ENCODE data around the gene EARS2.
A peak's percentile ranks its signal among the peaks of the same experiment; 100 is the strongest.
"Not testable (repeated sequence)": the region's sequence is repeated elsewhere in the genome, so short reads cannot be mapped to it uniquely, and the experiment has no call there.

The EARS2 gene

GRCh38 chr16:23556881-23557778 lies at the start of gene EARS2, which contains the start of gene UBFD1:
Gene EARS2 (minus strand): TSS chr16:23557350. CDS start chr16:23557343, 7 bp downstream.
Gene UBFD1 (plus strand): TSS chr16:23557727. CDS start chr16:23557743, 16 bp downstream.
- peak; percentile 92 to 98 (median 96) for DNase-seq
- intact Hi-C loops (cut with DNase I), result loop anchor here (5.0 to 10.0 kb wide), 2 partner anchors 52 to 95 kb away; no protein-coding TSS in a partner anchor

- intact Hi-C loops (cut with DNase I), result loop anchor here (10.0 kb wide), 1 partner anchor 48 kb away; the partner anchor contains the start of genes DCTN5 and PALB2
- DNase-seq, result peak in 6 of 42 donors; percentile 8 to 45 (median 14)
These were observed 40.0 kb upstream of the EARS2 start for GRCh38 chr16:23597003-23597756.

DNA sequence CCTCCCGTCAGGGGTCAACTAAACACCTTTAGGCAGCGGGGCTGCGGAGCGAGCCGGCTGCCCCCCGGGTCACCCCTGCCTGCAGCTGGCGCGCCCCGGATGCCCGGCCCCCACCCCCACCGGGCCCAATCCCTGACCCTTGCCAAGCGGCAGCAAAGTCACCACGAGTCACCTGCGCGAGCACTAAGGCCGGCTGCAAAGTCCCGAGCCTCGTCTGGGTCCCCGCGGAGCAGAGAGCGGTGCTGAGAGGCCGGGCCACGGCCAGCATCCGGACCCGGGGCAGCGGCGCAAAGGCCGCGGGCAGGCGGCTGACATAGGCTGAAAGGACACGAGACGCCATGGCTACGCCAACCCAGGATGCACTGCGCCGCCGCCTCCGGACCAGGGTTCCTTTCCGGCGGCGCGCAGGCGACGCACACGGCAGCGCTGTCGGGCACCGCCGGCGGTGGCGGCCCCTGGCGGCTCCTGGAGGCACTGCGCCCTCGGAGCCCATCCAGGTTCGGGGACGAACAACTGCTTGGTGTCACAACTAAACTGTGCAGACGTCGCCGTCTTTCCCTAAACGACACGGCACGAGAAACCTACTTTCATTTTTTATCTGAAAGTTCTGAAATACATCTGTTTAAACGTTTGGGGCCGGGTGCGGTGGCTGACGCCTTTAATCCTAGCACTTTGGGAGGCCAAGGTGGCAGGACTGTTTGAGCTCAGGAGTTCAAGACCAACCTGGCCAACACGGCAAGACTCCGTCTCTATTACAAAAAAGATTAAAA lies 39.0 kb upstream of the EARS2 start, which contains the start of gene NDUFAB1:
Gene NDUFAB1 (minus strand): TSS at position 366 of the 770 bp plus-strand sequence. CDS start 26 bp downstream, at position 340.
- intact Hi-C loops (cut with DNase I), result loop anchor here (2.0 to 10.0 kb wide), 2 partner anchors 37 to 49 kb away; partner anchors contain the start of genes DCTN5 and PALB2

GRCh38 chr16:23595246-23595950 lies 38.2 kb upstream of the EARS2 start:
- intact Hi-C loops (cut with DNase I), result loop anchor here (2.0 to 10.0 kb wide), 2 partner anchors 37 to 49 kb away; partner anchors contain the start of genes DCTN5 and PALB2

More for the DNA sequence above, 39.0 kb upstream of the EARS2 start, which contains the start of gene NDUFAB1:
- DNase-seq, result peak; percentile 80 to 97 (median 94)

DNA sequence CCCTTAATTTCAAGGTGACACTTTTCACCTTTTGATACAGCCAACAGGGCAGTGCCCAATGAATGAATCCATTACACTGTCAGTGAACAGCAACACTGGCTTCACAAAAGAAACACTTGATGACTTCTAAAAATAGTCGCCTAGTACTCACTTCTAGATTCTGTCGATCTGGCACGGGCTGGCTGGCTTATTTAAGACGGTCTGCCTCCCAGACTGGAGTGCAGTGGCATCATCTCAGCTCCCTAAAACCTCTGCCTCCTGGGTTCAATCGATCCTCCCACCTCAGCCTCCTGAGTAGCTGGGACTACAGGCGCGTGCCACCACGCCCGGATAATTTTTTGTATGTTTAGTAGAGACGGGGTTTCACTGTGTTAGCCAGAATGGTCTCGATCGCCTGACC lies 37.0 kb upstream of the EARS2 start:
- intact Hi-C loops (cut with DNase I), result loop anchor here (2.0 to 10.0 kb wide), 2 partner anchors 35 to 51 kb away; partner anchors contain the start of genes DCTN5 and PALB2
- no peak for DNase-seq

More at GRCh38 chr16:23595246-23595950, 38.2 kb upstream of the EARS2 start:
- DNase-seq, result no peak

- intact Hi-C loops (cut with DNase I), result loop anchor here (10.0 kb wide), 1 partner anchor 55 kb away; the partner anchor contains the start of genes DCTN5 and PALB2
- DNase-seq, result no peak
These were observed 33.0 kb upstream of the EARS2 start for GRCh38 chr16:23590181-23590580.

DNA sequence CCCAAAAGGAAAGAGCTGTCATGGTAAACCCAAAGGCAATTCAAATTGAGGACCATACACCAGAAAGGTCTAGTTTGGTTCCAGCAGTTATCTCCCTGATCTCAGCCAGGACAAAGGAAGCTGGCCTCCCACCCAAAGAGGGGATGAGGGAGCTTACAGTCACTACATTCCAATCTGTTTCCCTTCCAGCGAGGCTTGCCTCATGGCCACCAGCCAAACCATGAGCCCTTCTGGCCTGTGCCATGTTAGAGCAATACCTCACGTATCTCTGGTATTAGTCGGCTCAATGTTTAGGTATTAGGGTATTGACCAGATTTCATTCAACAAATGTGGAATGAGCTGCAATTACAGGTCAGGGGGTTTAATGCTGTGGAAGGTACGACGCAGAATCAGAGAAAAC lies 30.6 kb upstream of the EARS2 start:
- DNase-seq, result no peak
- intact Hi-C loops (cut with DNase I), result no loop called here

DNA sequence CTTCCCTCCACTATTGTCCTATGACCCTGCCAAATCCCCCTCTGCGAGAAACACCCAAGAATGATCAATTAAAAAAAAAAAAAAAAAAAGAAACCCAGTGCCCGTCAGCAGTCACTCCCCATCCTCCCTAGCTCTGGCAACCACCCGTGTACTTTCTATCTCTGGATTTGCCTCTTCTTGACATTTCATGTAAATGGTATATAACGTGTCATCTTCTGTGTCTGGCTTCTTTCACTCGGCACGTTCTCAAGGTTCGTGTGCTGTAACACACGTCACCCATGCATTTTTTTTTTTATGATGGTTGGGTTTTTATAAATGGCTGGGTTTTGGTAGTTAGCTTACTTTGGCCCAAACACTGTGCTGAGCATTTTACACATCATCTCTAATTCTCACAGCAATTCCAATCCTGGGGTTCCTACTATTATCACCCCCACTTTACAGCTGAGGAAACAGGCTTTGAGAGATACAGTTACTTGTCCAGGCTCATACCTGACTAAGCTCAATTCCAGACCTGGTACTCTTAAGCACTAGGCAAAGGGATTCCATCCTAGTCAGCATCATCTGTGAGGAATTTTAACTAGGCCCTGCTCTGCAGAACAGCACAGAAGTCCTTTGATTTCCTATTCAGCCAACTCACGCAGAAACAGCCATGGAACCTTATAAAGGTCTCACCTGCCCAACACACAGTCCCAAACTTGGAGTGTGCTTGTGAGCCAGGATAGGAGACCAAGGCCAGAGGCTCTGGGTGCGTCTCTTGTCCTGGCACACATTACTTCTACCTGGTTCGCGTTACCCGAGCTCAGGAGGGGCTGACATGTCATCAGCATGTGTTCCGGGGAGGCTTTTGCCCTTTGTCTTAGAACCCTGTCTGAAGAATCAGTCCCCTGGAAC lies 27.3 kb upstream of the EARS2 start:
- intact Hi-C loops (cut with DNase I), result no loop called here

DNA sequence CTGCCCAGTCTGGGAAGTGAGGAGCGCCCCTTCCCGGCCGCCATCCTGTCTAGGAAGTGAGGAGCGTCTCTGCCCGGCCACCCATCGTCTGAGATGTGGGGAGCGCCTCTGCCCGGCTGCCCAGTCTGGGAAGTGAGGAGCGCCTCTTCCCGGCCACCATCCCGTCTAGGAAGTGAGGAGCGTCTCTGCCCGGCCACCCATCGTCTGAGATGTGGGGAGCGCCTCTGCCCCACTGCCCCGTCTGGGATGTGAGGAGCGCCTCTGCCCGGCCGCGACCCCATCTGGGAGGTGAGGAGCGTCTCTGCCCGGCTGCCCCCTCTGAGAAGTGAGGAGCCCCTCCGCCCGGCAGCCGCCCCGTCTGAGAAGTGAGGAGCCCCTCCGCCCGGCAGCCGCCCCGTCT lies 26.1 kb upstream of the EARS2 start:
- intact Hi-C loops (cut with DNase I); DNase-seq: not testable (repeated sequence)

More for the DNA sequence above, 27.3 kb upstream of the EARS2 start:
- DNase-seq, result no peak

- intact Hi-C loops (cut with DNase I), result no loop called here
These were observed 24.6 kb upstream of the EARS2 start for GRCh38 chr16:23581764-23582163.

DNA sequence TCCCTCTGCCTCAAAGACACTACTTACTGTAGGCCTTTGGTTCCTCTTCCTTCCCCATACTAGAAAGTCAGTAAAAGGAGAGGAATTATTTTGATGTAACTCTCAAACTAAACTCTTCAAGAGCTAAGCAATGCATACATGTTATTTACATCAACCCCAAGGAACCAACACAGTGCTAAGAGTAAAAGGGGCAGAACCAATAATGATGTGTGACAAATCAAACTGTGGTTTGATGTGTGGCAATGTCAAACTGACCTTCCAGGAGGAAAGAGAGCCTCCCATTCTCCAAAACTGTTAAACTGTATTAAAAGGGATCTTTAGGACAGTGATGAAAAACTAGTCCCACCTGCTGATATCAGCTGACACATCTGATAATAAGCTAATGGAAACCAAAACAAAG lies 23.2 kb upstream of the EARS2 start:
- intact Hi-C loops (cut with DNase I), result no loop called here
- DNase-seq, result no peak

More at GRCh38 chr16:23581764-23582163, 24.6 kb upstream of the EARS2 start:
- DNase-seq, result no peak

DNA sequence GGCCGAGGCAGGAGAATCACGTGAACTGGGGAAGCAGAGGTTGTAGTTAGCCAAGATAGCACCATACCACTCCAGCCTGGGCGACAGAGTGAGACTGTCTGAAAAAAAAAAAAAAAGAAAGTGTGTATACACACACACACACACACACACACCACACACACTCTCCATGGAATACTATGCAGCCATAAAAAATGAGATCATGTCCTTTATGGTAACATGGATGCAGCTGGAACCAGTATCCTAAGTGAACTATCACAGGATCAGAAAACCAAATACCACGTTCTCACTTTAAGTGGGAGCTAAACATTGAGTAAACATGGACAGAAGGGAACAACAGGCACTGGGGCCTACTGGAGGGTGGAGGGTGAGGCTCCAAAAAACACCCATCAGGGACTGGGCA lies 22.2 kb upstream of the EARS2 start:
- DNase-seq, result no peak
- intact Hi-C loops (cut with DNase I), result no loop called here

DNA sequence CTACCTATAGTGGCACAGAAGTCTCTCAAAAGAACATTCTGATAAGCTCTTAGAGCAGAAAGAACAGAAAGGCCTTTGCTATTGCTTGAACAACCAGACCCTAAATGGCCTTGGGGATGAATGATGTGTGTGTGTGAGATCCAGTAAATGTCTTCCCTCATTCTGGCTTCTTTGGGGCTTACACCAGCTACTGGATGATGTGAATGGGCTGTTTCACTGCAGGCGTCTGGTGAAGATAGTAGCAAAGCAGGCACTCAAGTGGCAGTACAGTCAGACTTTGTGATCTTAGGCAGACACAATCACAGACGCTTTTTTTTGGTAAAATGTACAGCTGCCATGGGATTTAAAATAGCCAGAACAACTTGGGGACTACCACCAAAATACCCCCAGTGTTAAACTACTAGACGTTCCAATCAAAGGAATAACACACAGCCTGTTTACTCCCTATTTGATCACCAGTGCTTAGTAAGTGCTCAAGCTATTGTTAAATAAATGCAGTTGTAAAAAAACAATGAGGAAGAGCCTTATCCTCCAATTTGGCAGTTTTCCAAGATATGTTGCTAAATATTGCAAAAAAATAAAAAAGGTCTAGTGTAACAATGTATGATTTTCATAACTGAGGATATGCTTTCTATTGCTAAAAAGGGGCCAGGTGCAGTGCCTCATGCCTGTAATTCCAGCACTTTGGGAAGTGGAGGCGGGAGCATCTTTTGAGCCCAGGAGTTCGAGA lies 21.1 kb upstream of the EARS2 start:
- peak in 2 of 42 donors; percentile 20 to 33 for DNase-seq
- intact Hi-C loops (cut with DNase I), result no loop called here

GRCh38 chr16:23577493-23577892 lies 20.3 kb upstream of the EARS2 start:
- intact Hi-C loops (cut with DNase I), result no loop called here
- no peak for DNase-seq

DNA sequence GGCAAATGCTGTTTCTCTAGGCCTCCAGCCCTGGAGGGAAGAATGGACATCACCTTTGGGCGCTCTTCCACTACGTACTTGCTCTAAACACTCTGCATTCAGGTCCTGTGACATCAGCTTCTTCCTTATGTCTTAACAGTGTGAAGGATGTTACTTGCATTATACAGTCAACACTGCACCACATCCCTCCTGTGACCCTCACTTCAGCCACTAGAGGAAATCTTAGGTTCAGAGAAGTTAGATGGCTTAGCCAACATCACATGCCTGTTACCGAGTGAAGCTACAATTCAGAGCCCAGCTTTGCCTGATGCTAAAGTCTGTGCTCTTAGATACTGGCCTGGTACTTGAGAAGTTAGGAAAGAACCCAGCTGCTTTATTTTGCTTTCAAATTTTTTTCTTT lies 18.7 kb upstream of the EARS2 start:
- intact Hi-C loops (cut with DNase I), result no loop called here
- DNase-seq, result no peak

DNA sequence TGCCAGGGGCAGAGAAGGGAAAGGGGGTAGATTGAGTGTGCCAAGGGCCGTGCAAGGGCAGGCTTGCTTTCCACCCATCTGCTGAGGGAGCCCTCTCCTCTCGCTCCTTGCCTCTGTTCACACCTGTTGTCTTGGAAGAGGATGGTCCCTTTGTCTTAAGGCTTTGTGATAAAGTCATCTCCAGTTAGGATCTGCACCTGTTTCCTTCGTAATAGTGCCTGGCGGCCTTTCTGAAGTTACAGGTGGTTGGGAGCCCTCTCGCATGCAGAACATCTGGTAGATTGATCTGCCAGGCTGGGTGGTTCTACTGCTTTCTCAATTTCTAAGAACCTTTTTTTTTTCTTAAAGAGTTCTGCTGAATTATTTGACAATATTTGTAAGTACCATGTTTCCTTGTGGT lies 16.7 kb upstream of the EARS2 start:
- intact Hi-C loops (cut with DNase I), result no loop called here
- no peak for DNase-seq

Data from head of caudate nucleus (tissue), 42 donors.